H1 (cell line): Measurements from ENCODE around the gene MIS18A. TPM values are rescaled to one million over a fixed set of nuclear protein-coding genes. Genes with fewer than 3 reads are reported as not detected.

Experiments used
- CTCF ChIA-PET: fragments of 300-600 bp; sonication (Branson Sonifier 250); formaldehyde crosslinking; loops from one replicate; lab custom pipeline; 2021; ENCODE audit not compliant: partially characterized antibody; lab: Charles Lee
- POLR2A ChIA-PET: fragments of 300-600 bp; sonication (Branson Sonifier 250); formaldehyde crosslinking; loops from one replicate; lab custom pipeline; 2021; ENCODE audit warnings: inconsistent platforms; ENCODE audit not compliant: partially characterized antibody; lab: Charles Lee
- DNase-seq, 2 experiments: peaks; one replicate each; pipeline versions ENCODE4 v3.0.0 to v3.0.0-alpha.2; 2010 to 2022; ENCODE audit warnings: low spot score in 2 of 2, low read depth in 1 of 2, mixed read lengths in 1 of 2
- FAIRE-seq: peaks from 2 replicates; lab custom pipeline; 2011; peaks lifted over from hg19 to GRCh38; lab: Jason Lieb, UNC
- H2AFZ ChIP-seq: 2 replicates; pipeline ENCODE4 v1.8.1; 2012; ENCODE audit warnings: low read length, inconsistent platforms
- H2AK5ac ChIP-seq: 2 replicates; pipeline ENCODE4 v1.6.1; 2013; ENCODE audit warnings: low read depth, low read length
- H2BK120ac ChIP-seq: replicated peaks from 2 replicates; pipeline ENCODE3; 2013; ENCODE audit warnings: low read depth, low read length, inconsistent platforms
- H2BK12ac ChIP-seq: 2 replicates; pipeline ENCODE4 v1.6.1; 2013; ENCODE audit warnings: low read depth, low read length
- H2BK15ac ChIP-seq: 2 replicates; pipeline ENCODE4 v1.6.1; 2013; ENCODE audit warnings: low read length
- H2BK20ac ChIP-seq: 2 replicates; pipeline ENCODE4 v1.6.1; 2013; ENCODE audit warnings: low read length
- H2BK5ac ChIP-seq: 2 replicates; pipeline ENCODE4 v1.6.1; 2013; ENCODE audit warnings: low read depth, low read length
- H3K14ac ChIP-seq: 2 replicates; pipeline ENCODE4 v1.6.1; 2013; ENCODE audit warnings: inconsistent platforms; ENCODE audit not compliant: insufficient read length
- H3K18ac ChIP-seq: 2 replicates; pipeline ENCODE4 v1.6.1; 2013; ENCODE audit warnings: low read length; ENCODE audit errors: extremely low read depth
- H3K23ac ChIP-seq: 2 replicates; pipeline ENCODE4 v1.6.1; 2013; ENCODE audit warnings: inconsistent platforms; ENCODE audit not compliant: insufficient read length
- H3K23me2 ChIP-seq: 2 replicates; pipeline ENCODE4 v1.6.1; 2013; ENCODE audit warnings: low read depth, low read length
- H3K27ac ChIP-seq: 2 replicates; pipeline ENCODE4 v1.6.1; 2011; ENCODE audit warnings: low read depth, low read length, inconsistent platforms
- H3K27me3 ChIP-seq, 4 experiments: replicated peaks in 1 of 4; 1 replicate in 1 of 4; 2 replicates in 3 of 4; pipeline versions ENCODE4 v1.6.1 to v1.8.1; 2011 to 2013; ENCODE audit warnings: low read length in 3 of 4, mild to moderate bottlenecking in 3 of 4, inconsistent platforms in 2 of 4, mixed read lengths in 2 of 4, moderate library complexity in 1 of 4; ENCODE audit not compliant: control insufficient read depth in 3 of 4, insufficient read depth in 3 of 4; ENCODE audit errors: extremely low read depth in 1 of 4
- H3K36me3 ChIP-seq, 4 experiments: 2 replicates each; pipeline versions ENCODE4 v1.6.1 to v1.8.1; 2011 to 2013; ENCODE audit warnings: mild to moderate bottlenecking in 4 of 4, low read length in 3 of 4, moderate library complexity in 2 of 4, control low read depth in 1 of 4, inconsistent platforms in 1 of 4; ENCODE audit not compliant: insufficient read depth in 4 of 4, control insufficient read depth in 2 of 4
- H3K4ac ChIP-seq: replicated peaks from 2 replicates; pipeline ENCODE3; 2013; ENCODE audit warnings: low read length, low read depth, mixed read lengths, inconsistent platforms; ENCODE audit not compliant: insufficient read length
- H3K4me1 ChIP-seq, 4 experiments: replicated peaks in 1 of 4; 1 replicate in 1 of 4; 2 replicates in 3 of 4; pipeline versions ENCODE4 v1.6.1 to v1.8.1; 2011 to 2013; ENCODE audit warnings: low read length in 3 of 4, inconsistent platforms in 2 of 4, mixed read lengths in 1 of 4; ENCODE audit not compliant: insufficient read depth in 4 of 4, control insufficient read depth in 3 of 4
- H3K4me2 ChIP-seq, 2 experiments: 2 replicates each; pipeline versions ENCODE4 v1.6.1 to v1.8.1; 2011 to 2013; ENCODE audit warnings: low read depth in 2 of 2, low read length in 2 of 2, control low read depth in 1 of 2, inconsistent platforms in 1 of 2, mild to moderate bottlenecking in 1 of 2; ENCODE audit not compliant: insufficient read depth in 1 of 2
- H3K4me3 ChIP-seq, 4 experiments: fragments of 200-600, 300-600 bp in 1 of 4; sonication (generic), shearing (Covaris generic), sonication (Bioruptor Twin) in 1 of 4; 2 replicates each; pipeline versions ENCODE4 v1.5.1 to v1.8.1; 2011 to 2016; ENCODE audit warnings: low read length in 4 of 4, low read depth in 3 of 4, control low read depth in 2 of 4, inconsistent platforms in 2 of 4, mild to moderate bottlenecking in 2 of 4, mixed read lengths in 1 of 4, moderate library complexity in 1 of 4; ENCODE audit not compliant: insufficient read depth in 2 of 4; ENCODE audit errors: extremely low read depth in 1 of 4
- H3K56ac ChIP-seq: replicated peaks from 2 replicates; pipeline ENCODE3; 2013; ENCODE audit warnings: low read depth, mild to moderate bottlenecking, mixed read lengths, low read length, inconsistent platforms; ENCODE audit not compliant: insufficient read length
- H3K79me1 ChIP-seq: 2 replicates; pipeline ENCODE4 v1.6.1; 2013; ENCODE audit warnings: low read depth, low read length, control low read depth
- H3K79me2 ChIP-seq, 2 experiments: 2 replicates each; pipeline versions ENCODE4 v1.6.1 to v1.8.1; 2012 to 2013; ENCODE audit warnings: low read length in 2 of 2, mild to moderate bottlenecking in 2 of 2, inconsistent platforms in 1 of 2; ENCODE audit not compliant: insufficient read depth in 2 of 2, control insufficient read depth in 1 of 2
- H3K9ac ChIP-seq, 4 experiments: replicated peaks in 1 of 4; 1 replicate in 1 of 4; 2 replicates in 3 of 4; pipeline versions ENCODE4 v1.6.1 to v1.8.1; 2011 to 2013; ENCODE audit warnings: low read depth in 3 of 4, low read length in 3 of 4, control low read depth in 2 of 4, mild to moderate bottlenecking in 2 of 4, moderate library complexity in 2 of 4, inconsistent platforms in 1 of 4; ENCODE audit errors: extremely low read depth in 1 of 4
- H3K9me3 ChIP-seq, 2 experiments: 2 replicates each; pipeline versions ENCODE4 v1.6.1 to v1.8.1; 2012 to 2013; ENCODE audit warnings: mild to moderate bottlenecking in 2 of 2, moderate library complexity in 2 of 2, control low read depth in 1 of 2, inconsistent platforms in 1 of 2, low read depth in 1 of 2, low read length in 1 of 2, mixed read lengths in 1 of 2; ENCODE audit not compliant: insufficient read depth in 2 of 2
- H4K20me1 ChIP-seq, 2 experiments: replicated peaks in 1 of 2; 2 replicates each; pipeline versions ENCODE3 to v1.8.1; 2011 to 2013; ENCODE audit warnings: inconsistent platforms in 2 of 2, low read length in 2 of 2, mild to moderate bottlenecking in 1 of 2; ENCODE audit not compliant: insufficient read depth in 2 of 2, control insufficient read depth in 1 of 2
- H4K5ac ChIP-seq: 2 replicates; pipeline ENCODE4 v1.6.1; 2013; ENCODE audit warnings: low read length, low read depth, mixed read lengths, inconsistent platforms; ENCODE audit not compliant: insufficient read length
- H4K8ac ChIP-seq: 2 replicates; pipeline ENCODE4 v1.8.0; 2013; ENCODE audit warnings: mild to moderate bottlenecking, moderate library complexity, low read length, inconsistent platforms; ENCODE audit not compliant: insufficient read depth; ENCODE audit errors: extremely low read depth
- H4K91ac ChIP-seq: replicated peaks from 2 replicates; pipeline ENCODE3; 2013; ENCODE audit warnings: low read length, mixed read lengths, inconsistent platforms; ENCODE audit not compliant: insufficient read length
- BCL11A ChIP-seq, 2 experiments: IDR thresholded peaks; one replicate each; pipeline ENCODE4 v1.6.1; 2011; ENCODE audit warnings: low read depth in 2 of 2, low read length in 2 of 2, mild to moderate bottlenecking in 2 of 2
- CBX8 ChIP-seq: fragments of 300-800, 300-1000 bp; sonication (generic); IDR thresholded peaks from 2 replicates; pipeline ENCODE4 v1.7.1; 2016; ENCODE audit warnings: low read depth, low read length, borderline replicate concordance
- CHD1 ChIP-seq: IDR thresholded peaks from 2 replicates; pipeline ENCODE4 v1.6.1; 2012; ENCODE audit warnings: low read depth, low read length, improper control_type of control experiment
- E2F6 ChIP-seq: IDR thresholded peaks from 2 replicates; pipeline ENCODE4 v1.6.1; 2012; ENCODE audit warnings: inconsistent platforms
- JUND ChIP-seq: IDR thresholded peaks from 2 replicates; pipeline ENCODE4 v1.6.1; 2011; ENCODE audit warnings: mild to moderate bottlenecking, improper control_type of control experiment, low read length
- KDM1A ChIP-seq: fragments of 200-600, 300-600 bp; sonication (generic); IDR thresholded peaks from 2 replicates; pipeline ENCODE4 v1.7.1; 2016; ENCODE audit warnings: mild to moderate bottlenecking, low read length, borderline replicate concordance
- RNF2 ChIP-seq: fragments of 200-900, 300-1000 bp; sonication (generic); IDR thresholded peaks from 2 replicates; pipeline ENCODE4 v1.7.1; 2016; ENCODE audit warnings: borderline replicate concordance, low read depth, mild to moderate bottlenecking, antibody characterized with exemption, low read length; ENCODE audit not compliant: poor library complexity, severe bottlenecking; ENCODE audit errors: missing control alignments
- SIRT6 ChIP-seq: IDR thresholded peaks from one replicate; pipeline ENCODE4 v1.7.1; 2012; ENCODE audit warnings: low read length, inconsistent platforms
- SUZ12 ChIP-seq: fragments of 200-600 bp; sonication (generic); IDR thresholded peaks from 2 replicates; pipeline ENCODE4 v1.6.1; 2012; ENCODE audit warnings: mild to moderate bottlenecking, inconsistent platforms, low read length, moderate library complexity, mixed read lengths
- TAF1 ChIP-seq: IDR thresholded peaks from 2 replicates; pipeline ENCODE4 v1.6.1; 2011; ENCODE audit warnings: mild to moderate bottlenecking, low read depth, low read length
- TBP ChIP-seq: IDR thresholded peaks from 2 replicates; pipeline ENCODE4 v1.6.1; 2011; ENCODE audit warnings: low read depth, low read length, improper control_type of control experiment
- TCF12 ChIP-seq: IDR thresholded peaks from 2 replicates; pipeline ENCODE4 v1.6.1; 2011; ENCODE audit warnings: low read depth, mild to moderate bottlenecking, low read length
- WGBS, 2 experiments: shearing (Covaris generic) in 1 of 2; methylation state at CpG; one replicate each; pipeline versions ENCODE4 v1.1.6 to v1.1.7; 2013 to 2015; ENCODE audit warnings: low lambda C conversion rate in 2 of 2, mixed read lengths in 2 of 2, inconsistent platforms in 1 of 2, low coverage in 1 of 2, missing lambda C conversion rate in 1 of 2; ENCODE audit not compliant: insufficient replicate concordance in 2 of 2, insufficient coverage in 1 of 2, insufficient read length in 1 of 2; ENCODE audit errors: extremely low coverage in 1 of 2, missing lambda C conversion rate in 1 of 2; 5-methylcytosine and 5-hydroxymethylcytosine counted together
- polyA plus RNA-seq, 7 experiments: library from polyadenylated mRNA; depleted of rRNA in 3 of 7; stranded (reverse) in 5 of 7; unstranded in 2 of 7; fragments of >200 nt in 5 of 7; fragments of 200-250 nt in 2 of 7; gene quantifications; 1 replicate in 5 of 7; 2 replicates in 1 of 7; 4 replicates in 1 of 7; pipeline versions ENCODE4 v1.2.1 to v1.2.3, GENCODE V29; 2011 to 2013; ENCODE audit warnings: missing spikeins in 2 of 7, mixed read lengths in 2 of 7
- total RNA-seq: library from RNA; stranded (reverse); fragmentation: NEBNext Ultra II Directional; extraction: Animal tissue kit (Norgen Biotek cat#: 25700); gene quantifications from 2 replicates; pipeline ENCODE4 v1.2.1, GENCODE V29; 2021
- TF ChIP-seq, protein P1 (sequence below): IDR thresholded peaks from 2 replicates; pipeline ENCODE4 v1.6.1; 2011; ENCODE audit warnings: low read length, improper control_type of control experiment

The MIS18A gene
- total and polyA plus RNA-seq, 2 of the 8 experiments (the other 6 are each of a cell fraction or from before 2014, with no cell fraction given) = 28.9 to 53.0 TPM

DNA sequence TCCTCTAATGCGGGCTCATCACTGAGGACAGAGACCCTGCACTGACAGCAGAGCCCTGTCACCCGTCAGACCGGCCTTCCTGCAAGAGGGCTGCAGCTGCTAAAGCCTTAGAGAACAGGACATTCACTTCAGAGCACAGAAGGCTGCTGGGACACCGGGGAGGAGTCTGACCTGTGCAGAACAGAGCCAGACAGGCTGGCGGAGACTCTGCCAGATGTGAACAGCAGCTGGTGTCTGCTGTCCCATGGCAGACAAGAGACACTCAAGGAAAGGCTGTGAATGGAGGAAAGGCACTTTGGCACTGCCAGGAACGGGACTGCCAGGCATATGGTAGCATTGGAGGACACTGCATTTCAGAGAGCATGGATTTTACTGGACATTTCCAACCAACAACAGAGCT is 41.2 kb upstream of the MIS18A start:
- H3K23ac ChIP-seq = no peak overlapping the region
- H2AFZ ChIP-seq = no peak overlapping the region
- H3K14ac ChIP-seq = no peak overlapping the region
- no peak overlapping the region for H3K9ac ChIP-seq
- no peak overlapping the region for H4K91ac ChIP-seq
- no peaks in the 10 kb centered on the region for H3K27me3 ChIP-seq
- peaks cover 47 to 90% (median 82%) of the 10 kb centered on the region in 4 experiments for H3K36me3 ChIP-seq
- no peak overlapping the region for H2BK120ac ChIP-seq
- H3K56ac ChIP-seq = no peak overlapping the region
- no peak overlapping the region for H4K5ac ChIP-seq
- FAIRE-seq (no peak), DNase-seq (no peak)
- H3K4me1 ChIP-seq = no peaks in the 10 kb centered on the region
- no peak overlapping the region for H2BK5ac ChIP-seq
- no peaks in the 10 kb centered on the region for H3K9me3 ChIP-seq
- no peaks in the 10 kb centered on the region for H3K79me2 ChIP-seq
- ChIA-PET CTCF (interaction anchor here (0.6 to 1.9 kb wide), 3 partner anchors 14 to 350 kb away, joined by 3 to 6 read pairs (median 3); no protein-coding TSS in a partner anchor), POLR2A (no interaction called here)
- no peak overlapping the region for H2AK5ac ChIP-seq
- peaks cover 0 to 15% of the 10 kb centered on the region in 2 experiments for H4K20me1 ChIP-seq
- H2BK12ac ChIP-seq = no peak overlapping the region
- WGBS, 2 experiments = 92% methylated on average over 6 of the region's 6 CpGs; no CpG with 5 or more reads in 1 of the 2 experiments
- no peak overlapping the region for H3K18ac ChIP-seq
- H3K27ac ChIP-seq = no peak overlapping the region
- H2BK15ac ChIP-seq = no peak overlapping the region
- H3K4ac ChIP-seq = no peak overlapping the region
- H3K23me2 ChIP-seq = no peaks in the 10 kb centered on the region
- H4K8ac ChIP-seq = no peak overlapping the region
- H3K79me1 ChIP-seq = peaks cover 3% of the 10 kb centered on the region; the same call in 1 of the 2 replicates
- H2BK20ac ChIP-seq = no peak overlapping the region
- H3K4me2 ChIP-seq = no peak overlapping the region
- H3K4me3 ChIP-seq = no peak overlapping the region
- TF ChIP-seq TCF12 (no peak), RNF2 (no peak), KDM1A (no peak), SUZ12 (no peak), CBX8 (no peak), E2F6 (no peak), SIRT6 (no peak), JUND (no peak), TBP (no peak), BCL11A (IDR thresholded peaks at IDR 0.05; ENCODE audit: low read depth in 2 of 2, low read length in 2 of 2) (no peak), CHD1 (no peak), TAF1 (no peak)
- TF ChIP-seq, protein P1, sequence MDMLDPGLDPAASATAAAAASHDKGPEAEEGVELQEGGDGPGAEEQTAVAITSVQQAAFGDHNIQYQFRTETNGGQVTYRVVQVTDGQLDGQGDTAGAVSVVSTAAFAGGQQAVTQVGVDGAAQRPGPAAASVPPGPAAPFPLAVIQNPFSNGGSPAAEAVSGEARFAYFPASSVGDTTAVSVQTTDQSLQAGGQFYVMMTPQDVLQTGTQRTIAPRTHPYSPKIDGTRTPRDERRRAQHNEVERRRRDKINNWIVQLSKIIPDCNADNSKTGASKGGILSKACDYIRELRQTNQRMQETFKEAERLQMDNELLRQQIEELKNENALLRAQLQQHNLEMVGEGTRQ = no peak
